HG03135 (cell line): Measurements from ENCODE around the gene SEC31B.

Experiments
- ATAC-seq: cut with Tn5 transposase; IDR thresholded peaks from one replicate; pipeline ENCODE4 v1.9.1; 2021; ENCODE audit warnings: mild to moderate bottlenecking, moderate library complexity; ENCODE audit not compliant: unreplicated experiment

The SEC31B gene

GRCh38 chr10:100448951-100449350 lies 70.7 kb downstream of the SEC31B start:
- no peak for ATAC-seq

DNA sequence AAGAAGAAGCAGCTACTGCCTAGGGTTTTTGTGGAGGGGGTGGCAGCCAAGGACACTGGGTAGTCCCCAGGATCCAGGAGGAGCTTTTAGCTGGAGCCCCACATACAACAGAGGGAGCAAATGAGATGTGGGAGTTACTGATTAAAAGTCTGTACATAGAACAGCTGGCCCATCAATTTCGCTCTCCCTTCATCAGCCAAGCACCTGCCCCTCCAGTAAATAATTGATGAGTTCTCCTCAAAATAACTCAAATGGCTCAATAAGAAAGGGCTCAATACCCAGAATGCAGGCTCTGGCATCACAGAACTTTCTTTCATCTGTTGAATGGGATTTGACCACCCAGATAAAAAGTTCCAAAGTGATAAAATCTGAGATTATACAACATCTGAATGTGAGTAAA lies 72.0 kb downstream of the SEC31B start:
- ATAC-seq: no peak

GRCh38 chr10:100446130-100446761 lies 73.4 kb downstream of the SEC31B start:
- ATAC-seq: no peak

- no peak for ATAC-seq
Observed at GRCh38 chr10:100442548-100442947, 77.1 kb downstream of the SEC31B start.

DNA sequence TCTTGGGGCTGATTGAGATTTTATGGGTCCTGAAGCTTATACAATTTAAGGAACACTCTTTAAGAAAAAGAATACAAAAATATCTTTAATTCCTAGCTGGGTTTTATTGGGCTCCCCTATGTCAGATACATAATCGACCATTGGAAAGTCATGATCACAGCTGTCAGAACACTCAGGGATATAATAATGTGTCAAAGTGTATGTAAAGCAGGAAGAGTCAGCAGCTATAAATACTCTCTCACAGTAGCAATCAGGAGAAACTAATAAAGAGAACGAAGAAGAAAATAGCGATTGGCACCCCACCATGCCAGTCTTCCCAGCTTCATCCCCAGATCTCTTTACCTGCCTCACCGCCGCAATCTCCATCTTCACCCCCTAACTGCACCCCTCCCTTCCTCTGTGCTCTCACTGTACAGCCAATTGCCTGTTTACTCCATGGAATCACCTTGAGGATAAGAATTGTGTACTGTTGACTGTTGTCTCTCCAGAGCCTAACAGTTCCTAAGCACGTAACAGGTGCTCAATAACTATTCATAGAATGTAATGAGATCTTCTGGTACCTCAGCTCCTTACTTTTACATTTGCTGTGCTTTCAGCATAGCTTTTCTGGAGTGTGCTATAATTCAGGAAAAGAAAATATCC lies 80.9 kb downstream of the SEC31B start:
- no peak for ATAC-seq
